HepG2 (cell line): ENCODE measurements around the gene CCNQ.

Experiments used
- CTCF ChIP-seq: sonication (generic); formaldehyde crosslinking; IDR thresholded peaks from 2 replicates; pipeline ENCODE4 v1.5.0; 2020; ENCODE audit warnings: mild to moderate bottlenecking, missing genetic modification reagents, moderate library complexity
- JUND ChIP-seq: sonication (generic); formaldehyde crosslinking; IDR thresholded peaks from 2 replicates; pipeline ENCODE4 v1.8.0; 2022; ENCODE audit warnings: mild to moderate bottlenecking, missing genetic modification reagents
- PBX2 ChIP-seq: IDR thresholded peaks from 2 replicates; pipeline ENCODE4 v1.6.1; 2016; ENCODE audit warnings: control low read depth
- PHF8 ChIP-seq: sonication (generic); formaldehyde crosslinking; IDR thresholded peaks from 2 replicates; pipeline ENCODE4 v1.5.0; 2020; ENCODE audit warnings: missing genetic modification reagents
- SRF ChIP-seq: IDR thresholded peaks from 2 replicates; pipeline ENCODE4 v1.6.1; 2011; ENCODE audit warnings: mild to moderate bottlenecking, low read depth, low read length, moderate library complexity

GRCh38 chrX:153642051-153642654 is 43.2 kb upstream of the CCNQ start:
- TF ChIP-seq SRF, result no peak
- no peak for TF ChIP-seq PBX2
- TF ChIP-seq CTCF (CRISPR knock-in tag), result no peak
- peak; percentile 34; the same call in 1 of the 2 replicates for TF ChIP-seq PHF8 (CRISPR knock-in tag)
- TF ChIP-seq JUND, result no peak
